ENCODE measurements around the gene ATP5PB.

Gene ATP5PB

GRCh38 chr1:111446967-111447892, 2.0 kb upstream of the ATP5PB start:
- no peak for DNase-seq

GRCh38 chr1:111448482-111448917, 764 bp upstream of the ATP5PB start:
- DNase-seq: no peak

- no peak for DNase-seq
Measured at GRCh38 chr1:111449703-111450017, 396 bp downstream of the ATP5PB start.

GRCh38 chr1:111450185-111450584, 921 bp downstream of the ATP5PB start:
- no peak for DNase-seq

GRCh38 chr1:111452581-111452980, 3.3 kb downstream of the ATP5PB start:
- no peak for DNase-seq

- DNase-seq: no peak
Measured at GRCh38 chr1:111453706-111454105, 4.4 kb downstream of the ATP5PB start.

- no peak for DNase-seq
Measured at GRCh38 chr1:111454859-111455641, 5.8 kb downstream of the ATP5PB start.

GRCh38 chr1:111455642-111456031, 6.4 kb downstream of the ATP5PB start:
- DNase-seq: no peak

GRCh38 chr1:111461765-111462164, 12.5 kb downstream of the ATP5PB start:
- no peak for DNase-seq

- DNase-seq: no peak
Measured at GRCh38 chr1:111462370-111463028, 13.2 kb downstream of the ATP5PB start.

- DNase-seq: no peak
Measured at GRCh38 chr1:111463029-111463683, 13.9 kb downstream of the ATP5PB start.

- no peak for DNase-seq
Measured at GRCh38 chr1:111465754-111466153, 16.5 kb downstream of the ATP5PB start.

- DNase-seq: no peak
Measured at GRCh38 chr1:111466480-111466879, 17.2 kb downstream of the ATP5PB start.

GRCh38 chr1:111467865-111468716, 18.8 kb downstream of the ATP5PB start:
- peak; percentile 50 to 78 for DNase-seq

GRCh38 chr1:111468717-111469100, 19.4 kb downstream of the ATP5PB start:
- no peak for DNase-seq

- no peak for DNase-seq
Measured at GRCh38 chr1:111469539-111469938, 20.3 kb downstream of the ATP5PB start.

- no peak for DNase-seq
Measured at GRCh38 chr1:111470596-111470995, 21.3 kb downstream of the ATP5PB start.

- DNase-seq: peak; percentile 91 to 93
Measured at GRCh38 chr1:111471012-111471411, 21.7 kb downstream of the ATP5PB start.

GRCh38 chr1:111471538-111471937, 22.3 kb downstream of the ATP5PB start:
- DNase-seq: no peak

GRCh38 chr1:111474106-111474505, 24.8 kb downstream of the ATP5PB start:
- no peak for DNase-seq

- DNase-seq: no peak
Measured at GRCh38 chr1:111474521-111474920, 25.3 kb downstream of the ATP5PB start.

GRCh38 chr1:111475701-111476100, 26.4 kb downstream of the ATP5PB start:
- no peak for DNase-seq

Data from inflammatory macrophage (primary cell).